ENCODE data around the gene PCCA. TPM values are rescaled to one million over a fixed set of nuclear protein-coding genes. Genes with fewer than 3 reads are reported as not detected.

Gene PCCA
- total RNA-seq, 1 donor from 2014 or later, result 33.4 TPM

GRCh38 chr13:100291624-100292023 is 202.7 kb downstream of the PCCA start:
- TF ChIP-seq POLR2A (IDR thresholded peaks at IDR 0.05) (no peak), CTCF (IDR thresholded peaks at IDR 0.05) (no peak), POLR2AphosphoS5 (IDR thresholded peaks at IDR 0.05; ENCODE audit: insufficient read depth in 1 of 2, low read depth in 1 of 2) (no peak)

GRCh38 chr13:100297413-100297812 is 208.5 kb downstream of the PCCA start:
- Histone ChIP-seq H3K27ac (no peak overlapping the region), H3K4me1 (no peaks in the 10 kb centered on the region), H3K36me3 (no peaks in the 10 kb centered on the region), H3K27me3 (no peaks in the 10 kb centered on the region), H3K9me3 (no peaks in the 10 kb centered on the region), H3K4me3 (no peak overlapping the region)
- DNase-seq (ENCODE audit: extremely low spot score in 2 of 2), result no peak
- intact Hi-C loops (cut with DNase I), result no loop called here
- TF ChIP-seq CTCF (IDR thresholded peaks at IDR 0.05), result no peak
- no peak for TF ChIP-seq POLR2A (IDR thresholded peaks at IDR 0.05)
- no peak for TF ChIP-seq POLR2AphosphoS5 (IDR thresholded peaks at IDR 0.05; ENCODE audit: insufficient read depth in 1 of 2, low read depth in 1 of 2)

More at GRCh38 chr13:100291624-100292023, 202.7 kb downstream of the PCCA start:
- Histone ChIP-seq H3K9me3 (no peaks in the 10 kb centered on the region), H3K27ac (no peak overlapping the region), H3K4me1 (no peaks in the 10 kb centered on the region), H3K4me3 (no peak overlapping the region), H3K36me3 (no peaks in the 10 kb centered on the region), H3K27me3 (no peaks in the 10 kb centered on the region)
- intact Hi-C loops (cut with DNase I), result no loop called here
- no peak for DNase-seq (ENCODE audit: extremely low spot score in 2 of 2)

DNA sequence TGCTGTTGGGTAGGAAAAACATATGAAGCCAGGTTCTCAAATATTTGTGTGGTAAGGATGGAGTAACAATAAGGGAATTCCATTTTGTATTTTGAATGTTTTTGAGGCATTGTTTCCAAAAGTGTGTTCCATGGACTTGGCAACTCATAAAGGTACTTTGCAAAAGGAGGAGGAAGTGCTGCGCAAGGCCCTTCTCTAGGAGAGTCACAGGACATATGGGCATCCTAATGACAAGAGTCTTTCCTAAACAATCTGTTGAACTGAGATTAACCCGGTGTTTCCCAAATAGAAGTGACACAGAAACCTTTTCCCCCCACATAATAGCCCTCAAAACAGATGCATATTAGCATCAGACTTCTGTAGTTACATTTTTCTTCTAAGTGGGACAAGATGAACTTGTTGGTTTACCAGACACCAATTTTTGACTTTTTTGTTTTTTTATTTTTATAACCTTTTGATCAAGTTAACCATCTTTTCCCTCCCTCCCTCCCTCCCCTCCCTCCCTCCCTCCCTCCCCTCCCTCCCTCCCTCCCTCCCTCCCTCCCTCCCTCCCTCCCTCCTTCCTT is 209.3 kb downstream of the PCCA start:
- Histone ChIP-seq H3K9me3 (no peaks in the 10 kb centered on the region), H3K36me3 (no peaks in the 10 kb centered on the region), H3K27me3 (no peaks in the 10 kb centered on the region), H3K4me3 (no peak overlapping the region), H3K4me1 (no peaks in the 10 kb centered on the region), H3K27ac (no peak overlapping the region)
- intact Hi-C loops (cut with DNase I), result no loop called here
- TF ChIP-seq POLR2A (IDR thresholded peaks at IDR 0.05) (no peak), POLR2AphosphoS5 (IDR thresholded peaks at IDR 0.05; ENCODE audit: insufficient read depth in 1 of 2, low read depth in 1 of 2) (no peak), CTCF (IDR thresholded peaks at IDR 0.05) (no peak)
- no peak for DNase-seq (ENCODE audit: extremely low spot score in 2 of 2)

GRCh38 chr13:100298691-100299090 is 209.8 kb downstream of the PCCA start:
- TF ChIP-seq POLR2A (IDR thresholded peaks at IDR 0.05), result no peak
- no peak for TF ChIP-seq POLR2AphosphoS5 (IDR thresholded peaks at IDR 0.05; ENCODE audit: insufficient read depth in 1 of 2, low read depth in 1 of 2)
- no peak for TF ChIP-seq CTCF (IDR thresholded peaks at IDR 0.05)
- DNase-seq (ENCODE audit: extremely low spot score in 2 of 2), result no peak
- Histone ChIP-seq H3K27ac (no peak overlapping the region), H3K36me3 (no peaks in the 10 kb centered on the region), H3K27me3 (no peaks in the 10 kb centered on the region), H3K4me3 (no peak overlapping the region), H3K9me3 (no peaks in the 10 kb centered on the region), H3K4me1 (no peaks in the 10 kb centered on the region)
- intact Hi-C loops (cut with DNase I), result no loop called here

DNA sequence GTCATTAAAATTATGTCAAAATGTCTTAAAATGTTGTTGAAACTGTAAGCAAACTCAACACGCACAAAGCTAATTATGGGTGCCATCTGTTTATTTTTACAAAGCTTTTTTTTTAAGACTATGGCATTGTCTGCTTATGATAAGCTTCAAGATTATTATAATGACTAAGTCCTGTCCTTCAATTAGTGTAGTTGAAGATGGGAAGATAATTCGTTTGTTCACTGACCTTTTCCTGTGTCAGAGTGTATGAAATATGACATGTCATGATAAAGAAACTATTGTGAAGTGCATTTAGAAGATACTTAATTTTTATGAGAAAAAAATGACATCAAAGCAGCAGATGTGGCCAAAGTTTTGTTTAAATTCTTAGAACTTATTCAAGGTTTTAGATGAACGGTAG is 211.3 kb downstream of the PCCA start:
- Histone ChIP-seq H3K4me1 (no peaks in the 10 kb centered on the region), H3K36me3 (no peaks in the 10 kb centered on the region)
- TF ChIP-seq POLR2A (IDR thresholded peaks at IDR 0.05) (no peak), CTCF (IDR thresholded peaks at IDR 0.05) (no peak), POLR2AphosphoS5 (IDR thresholded peaks at IDR 0.05; ENCODE audit: insufficient read depth in 1 of 2, low read depth in 1 of 2) (no peak)

More for the DNA sequence above, 211.3 kb downstream of the PCCA start:
- no peaks in the 10 kb centered on the region for H3K27me3 ChIP-seq
- H3K27ac ChIP-seq, result no peak overlapping the region
- no peak for DNase-seq (ENCODE audit: extremely low spot score in 2 of 2)
- H3K4me3 ChIP-seq, result no peak overlapping the region
- intact Hi-C loops (cut with DNase I), result no loop called here
- no peaks in the 10 kb centered on the region for H3K9me3 ChIP-seq

Measured in vagina (tissue), 2 donors.